Esophagus squamous epithelium (tissue), 4 donors: ENCODE data around the gene KRTAP5-5.
"Not testable (repeated sequence)": the region's sequence is repeated elsewhere in the genome, so short reads cannot be mapped to it uniquely, and the experiment has no call there.

ENCODE experiments used
- POLR2A ChIP-seq, 4 donors: fragments of 450-650 bp; IDR thresholded peaks; one replicate each; pipeline ENCODE4 v1.6.1; 2017; ENCODE audit warnings: antibody characterized with exemption in 4 of 4, mild to moderate bottlenecking in 4 of 4, moderate library complexity in 3 of 4
- TF ChIP-seq, protein P1 (sequence below), 6 experiments: fragments of 450-650 bp in 4 of 6; fragments of 200-600 bp in 2 of 6; sonication (generic) in 2 of 6; IDR thresholded peaks; one replicate each; pipeline ENCODE4 v1.5.1; 2016 to 2019; ENCODE audit warnings: antibody characterized with exemption in 6 of 6, mild to moderate bottlenecking in 4 of 6, moderate library complexity in 4 of 6

DNA sequence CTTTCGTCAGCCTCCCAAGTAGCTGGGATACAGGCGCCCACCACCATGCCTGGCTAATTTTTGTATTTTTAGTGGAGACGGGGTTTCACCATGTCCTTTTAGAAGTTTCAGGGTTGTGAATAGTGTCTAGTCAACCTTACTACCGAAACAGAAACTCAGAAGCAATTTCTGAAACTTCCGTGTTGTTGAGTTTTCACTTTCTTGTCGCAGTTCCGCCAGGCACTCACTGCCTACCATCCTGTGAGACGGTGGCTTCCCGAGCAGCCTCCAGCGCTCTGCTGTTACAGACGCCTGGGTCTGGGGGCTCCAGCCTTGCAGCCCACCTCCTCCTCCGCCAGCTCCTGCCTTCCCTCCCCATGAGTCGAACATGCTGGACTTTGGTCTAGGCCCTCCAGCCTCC, 23.7 kb upstream of the KRTAP5-5 start:
- TF ChIP-seq POLR2A (IDR thresholded peaks at IDR 0.05): not testable (repeated sequence)
- TF ChIP-seq, protein P1, sequence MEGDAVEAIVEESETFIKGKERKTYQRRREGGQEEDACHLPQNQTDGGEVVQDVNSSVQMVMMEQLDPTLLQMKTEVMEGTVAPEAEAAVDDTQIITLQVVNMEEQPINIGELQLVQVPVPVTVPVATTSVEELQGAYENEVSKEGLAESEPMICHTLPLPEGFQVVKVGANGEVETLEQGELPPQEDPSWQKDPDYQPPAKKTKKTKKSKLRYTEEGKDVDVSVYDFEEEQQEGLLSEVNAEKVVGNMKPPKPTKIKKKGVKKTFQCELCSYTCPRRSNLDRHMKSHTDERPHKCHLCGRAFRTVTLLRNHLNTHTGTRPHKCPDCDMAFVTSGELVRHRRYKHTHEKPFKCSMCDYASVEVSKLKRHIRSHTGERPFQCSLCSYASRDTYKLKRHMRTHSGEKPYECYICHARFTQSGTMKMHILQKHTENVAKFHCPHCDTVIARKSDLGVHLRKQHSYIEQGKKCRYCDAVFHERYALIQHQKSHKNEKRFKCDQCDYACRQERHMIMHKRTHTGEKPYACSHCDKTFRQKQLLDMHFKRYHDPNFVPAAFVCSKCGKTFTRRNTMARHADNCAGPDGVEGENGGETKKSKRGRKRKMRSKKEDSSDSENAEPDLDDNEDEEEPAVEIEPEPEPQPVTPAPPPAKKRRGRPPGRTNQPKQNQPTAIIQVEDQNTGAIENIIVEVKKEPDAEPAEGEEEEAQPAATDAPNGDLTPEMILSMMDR (IDR thresholded peaks at IDR 0.05): not testable (repeated sequence)
